Activated T-helper 2 cell treated with anti-CD3 and anti-CD28 coated beads, Interferon-gamma antibody, Interleukin-2, Interleukin-4, amounts not matched to agents 10 μg/mL and 5 μg/mL and 100 μg/mL, durations not matched to agents 14 hours and 24 hours and 36 hours (primary cell): ENCODE measurements around the gene ATP5F1E. TPM values are rescaled to one million over a fixed set of nuclear protein-coding genes. Genes with fewer than 3 reads are reported as not detected.

Experiments used
- total RNA-seq: library from RNA; stranded (reverse); gene quantifications from 2 replicates; pipeline ENCODE4 v1.2.3, GENCODE V29; 2022

ATP5F1E gene
- total RNA-seq, 1 donor from 2014 or later: 66.9 TPM

Other genes with a start within 250 kb of the ATP5F1E start
- 1.7 and 1.9 TPM in 2 replicates for gene GNAS-AS1, start 181.4 kb downstream of the ATP5F1E start, total RNA-seq
- 598 and 599 TPM in 2 replicates for gene GNAS, start 179.6 kb downstream of the ATP5F1E start, total RNA-seq
- gene NELFCD, start 51.1 kb downstream of the ATP5F1E start, total RNA-seq: 111 and 113 TPM in 2 replicates
- gene CTSZ, start 25.1 kb downstream of the ATP5F1E start, total RNA-seq: 62.0 and 66.1 TPM in 2 replicates
- not detected in 2 replicates for gene TUBB1, start 12.9 kb downstream of the ATP5F1E start, total RNA-seq
- gene PRELID3B, start 10.5 kb upstream of the ATP5F1E start, total RNA-seq: 106 and 112 TPM in 2 replicates
- gene ZNF831, start 131.5 kb upstream of the ATP5F1E start, total RNA-seq: 3.0 and 3.3 TPM in 2 replicates